HEK293T (cell line): ENCODE measurements around the gene SETD6.

Experiments
- BHLHE40 ChIP-seq: fragments of 450-650 bp; IDR thresholded peaks from 2 replicates; pipeline ENCODE4 v1.6.1; 2016; ENCODE audit warnings: mild to moderate bottlenecking, moderate library complexity, borderline replicate concordance
- FOXA1 ChIP-seq: fragments of 450-650 bp; IDR thresholded peaks from 2 replicates; pipeline ENCODE4 v1.6.1; 2016; ENCODE audit warnings: mild to moderate bottlenecking
- FOXK2 ChIP-seq: fragments of 450-650 bp; IDR thresholded peaks from 2 replicates; pipeline ENCODE4 v1.6.1; 2016; ENCODE audit warnings: mild to moderate bottlenecking
- NFRKB ChIP-seq: fragments of 450-650 bp; IDR thresholded peaks from 2 replicates; pipeline ENCODE4 v1.6.1; 2016; ENCODE audit warnings: mild to moderate bottlenecking, moderate library complexity
- SP1 ChIP-seq: fragments of 450-650 bp; IDR thresholded peaks from 2 replicates; pipeline ENCODE4 v1.6.1; 2017
- SUZ12 ChIP-seq: fragments of 450-650 bp; IDR thresholded peaks from 2 replicates; pipeline ENCODE4 v1.6.1; 2016; ENCODE audit warnings: mild to moderate bottlenecking

- TF ChIP-seq SUZ12 (no peak), FOXK2 (no peak), BHLHE40 (no peak), FOXA1 (no peak), NFRKB (no peak), SP1 (no peak)
These were observed 4.3 kb upstream of the SETD6 start for GRCh38 chr16:58510776-58511628.
